K562 (cell line): ENCODE results near the gene TALDO1. TPM values are rescaled to one million over a fixed set of nuclear protein-coding genes. Genes with fewer than 3 reads are reported as not detected.

Source experiments
- ATF6 ChIP-seq: sonication (generic); formaldehyde crosslinking; IDR thresholded peaks from 2 replicates; pipeline ENCODE4 v1.4.0; 2020; ENCODE audit warnings: mild to moderate bottlenecking, missing genetic modification reagents
- CBFB ChIP-seq: sonication (generic); formaldehyde crosslinking; IDR thresholded peaks from 2 replicates; pipeline ENCODE4 v1.4.0; 2020; ENCODE audit warnings: mild to moderate bottlenecking, missing genetic modification reagents
- CREM ChIP-seq: IDR thresholded peaks from 2 replicates; pipeline ENCODE4 v1.6.1; 2014; ENCODE audit warnings: antibody characterized with exemption, low read depth
- EGR1 ChIP-seq: fragments of 450-650 bp; conservative IDR thresholded peaks from 2 replicates; pipeline ENCODE4 v1.6.1; 2017; ENCODE audit warnings: mild to moderate bottlenecking
- FIP1L1 ChIP-seq: fragments of 200-400 bp; formaldehyde crosslinking; IDR thresholded peaks from 2 replicates; pipeline ENCODE4 v1.6.1; 2018; ENCODE audit warnings: mild to moderate bottlenecking, low read depth, low read length; ENCODE audit not compliant: poor library complexity, severe bottlenecking
- FOXJ3 ChIP-seq: sonication (generic); formaldehyde crosslinking; IDR thresholded peaks from 2 replicates; pipeline ENCODE4 v1.4.0; 2020; ENCODE audit warnings: mild to moderate bottlenecking, missing genetic modification reagents
- HOMEZ ChIP-seq: fragments of 250-450 bp; sonication (Bioruptor Pico); IDR thresholded peaks from 2 replicates; pipeline ENCODE4 v1.4.0; 2020; ENCODE audit warnings: mild to moderate bottlenecking, moderate library complexity
- PRDM10 ChIP-seq: fragments of 450-650 bp; IDR thresholded peaks from 2 replicates; pipeline ENCODE4 v1.6.1; 2018; ENCODE audit not compliant: partially characterized antibody
- RBM25 ChIP-seq: fragments of 200-400 bp; formaldehyde crosslinking; IDR thresholded peaks from 2 replicates; pipeline ENCODE4 v1.6.1; 2018; ENCODE audit warnings: low read length, low read depth, moderate library complexity; ENCODE audit not compliant: severe bottlenecking
- RBM39 ChIP-seq: fragments of 200-400 bp; formaldehyde crosslinking; optimal IDR thresholded peaks from 2 replicates; pipeline ENCODE3; 2018; ENCODE audit warnings: low read depth, low read length
- SRSF7 ChIP-seq: fragments of 200-400 bp; formaldehyde crosslinking; optimal IDR thresholded peaks from 2 replicates; pipeline ENCODE3; 2017; ENCODE audit warnings: mild to moderate bottlenecking, low read depth, low read length
- TCF15 ChIP-seq: fragments of 250-450 bp; sonication (Bioruptor Pico); IDR thresholded peaks from 2 replicates; pipeline ENCODE4 v1.8.0; 2022; ENCODE audit warnings: moderate library complexity, mild to moderate bottlenecking, inconsistent platforms
- TCFL5 ChIP-seq: fragments of 250-450 bp; sonication (Bioruptor Pico); conservative IDR thresholded peaks from 2 replicates; pipeline ENCODE4 v1.6.1; 2021; ENCODE audit warnings: mild to moderate bottlenecking, moderate library complexity, matching md5 sums
- ZBTB2 ChIP-seq: fragments of 450-650 bp; IDR thresholded peaks from 2 replicates; pipeline ENCODE4 v1.6.1; 2016; ENCODE audit warnings: antibody characterized with exemption
- ZFX ChIP-seq: sonication (generic); formaldehyde crosslinking; IDR thresholded peaks from 2 replicates; pipeline ENCODE4 v1.8.0; 2022; ENCODE audit warnings: mild to moderate bottlenecking, missing genetic modification reagents, moderate library complexity
- ZNF232 ChIP-seq: sonication (generic); formaldehyde crosslinking; IDR thresholded peaks from 2 replicates; pipeline ENCODE4 v1.8.0; 2022; ENCODE audit warnings: mild to moderate bottlenecking, missing genetic modification reagents
- ZNF324 ChIP-seq: fragments of 250-450 bp; sonication (Bioruptor Pico); IDR thresholded peaks from 2 replicates; pipeline ENCODE4 v1.4.0; 2020; ENCODE audit warnings: mild to moderate bottlenecking
- ZNF551 ChIP-seq: fragments of 250-450 bp; sonication (Bioruptor Pico); IDR thresholded peaks from 2 replicates; pipeline ENCODE4 v1.5.0; 2021; ENCODE audit warnings: mild to moderate bottlenecking, moderate library complexity
- ZNF589 ChIP-seq: fragments of 200-800 bp; sonication (Bioruptor generic); IDR thresholded peaks from 2 replicates; pipeline ENCODE4 v1.6.1; 2016; ENCODE audit warnings: low read depth, missing genetic modification characterization, missing compliant biosample characterization
- polyA plus RNA-seq, 8 experiments: library from polyadenylated mRNA; depleted of rRNA in 4 of 8; stranded (reverse) in 5 of 8; unstranded in 3 of 8; fragments of >200 nt; fragmentation: Nextera tagmentation in 2 of 8; fragmentation: Illumina TruSeq in 1 of 8; extraction: Ambion mirVana in 2 of 8; extraction: Trizol in 1 of 8; gene quantifications; 2 replicates each; pipeline versions ENCODE4 v1.2.1 to v1.2.3, GENCODE V29; 2011 to 2014; ENCODE audit warnings: inconsistent platforms in 1 of 8, missing spikeins in 1 of 8
- total RNA-seq, 7 experiments: library from RNA; depleted of rRNA in 6 of 7; stranded (reverse); fragments of >200 nt in 6 of 7; fragmentation: Illumina TruSeq in 2 of 7; extraction: Trizol in 2 of 7; gene quantifications; 2 replicates each; pipeline versions ENCODE4 v1.2.1 to v1.2.3, GENCODE V29; 2011 to 2021; ENCODE audit warnings: low replicate concordance in 1 of 7

Gene TALDO1
- total and polyA plus RNA-seq, 9 of the 15 experiments (the other 6 are each of a cell fraction or from before 2014, with no cell fraction given), result 260 to 541 (median 441) TPM

GRCh38 chr11:796565-797295, 49.5 kb downstream of the TALDO1 start (continued):
- TF ChIP-seq PRDM10, result peak; percentile 3
- TF ChIP-seq SRSF7, result no peak
- TF ChIP-seq ZFX (CRISPR knock-in tag), result no peak
- no peak for TF ChIP-seq RBM39
- no peak for TF ChIP-seq TCF15 (CRISPR knock-in tag)
- peak; percentile 56; the same call in 1 of the 2 replicates for TF ChIP-seq ZBTB2
- TF ChIP-seq TCFL5, result no peak
- TF ChIP-seq RBM25, result no peak
- no peak for TF ChIP-seq ATF6 (CRISPR knock-in tag)
- no peak for TF ChIP-seq ZNF232 (CRISPR knock-in tag)
- no peak for TF ChIP-seq HOMEZ (CRISPR knock-in tag)
- TF ChIP-seq CREM, result peak; percentile 20; the same call in 1 of the 2 replicates
- no peak for TF ChIP-seq FIP1L1
- TF ChIP-seq CBFB (CRISPR knock-in tag), result 0 out of 2 replicates have a peak, but pooled peaks have one; percentile 25
- TF ChIP-seq EGR1, result no peak
- TF ChIP-seq ZNF324, result no peak
- no peak for TF ChIP-seq FOXJ3 (CRISPR knock-in tag)
- TF ChIP-seq ZNF589 (CRISPR knock-in tag), result no peak
- no peak for TF ChIP-seq ZNF551 (CRISPR knock-in tag)
